Superior temporal gyrus (tissue), 1 donor: ENCODE data around the gene TEX35.

ENCODE experiments used
- DNase-seq: peaks from one replicate; pipeline ENCODE4 v3.0.0-alpha.2; 2016; ENCODE audit errors: extremely low spot score

TEX35 gene

GRCh38 chr1:178520803-178521202 lies 7.9 kb downstream of the TEX35 start:
- no peak for DNase-seq

- no peak for DNase-seq
Observed at GRCh38 chr1:178521241-178521640, 8.3 kb downstream of the TEX35 start.

GRCh38 chr1:178527117-178527516 lies 14.2 kb downstream of the TEX35 start:
- no peak for DNase-seq

GRCh38 chr1:178528228-178528952 lies 15.5 kb downstream of the TEX35 start:
- DNase-seq = peak; percentile 19

- no peak for DNase-seq
Observed at GRCh38 chr1:178528953-178529335, 16.0 kb downstream of the TEX35 start.

- DNase-seq = no peak
Observed at GRCh38 chr1:178529364-178530036, 16.6 kb downstream of the TEX35 start.

- DNase-seq = no peak
Observed at GRCh38 chr1:178530037-178530402, 17.1 kb downstream of the TEX35 start.

GRCh38 chr1:178530502-178530901 lies 17.6 kb downstream of the TEX35 start:
- no peak for DNase-seq

- no peak for DNase-seq
Observed at GRCh38 chr1:178531887-178532286, 19.0 kb downstream of the TEX35 start.

GRCh38 chr1:178532392-178532791 lies 19.5 kb downstream of the TEX35 start:
- peak; percentile 91 for DNase-seq

- no peak for DNase-seq
Observed at GRCh38 chr1:178533121-178533946, 20.4 kb downstream of the TEX35 start.

- DNase-seq = no peak
Observed at GRCh38 chr1:178534137-178534868, 21.4 kb downstream of the TEX35 start.

GRCh38 chr1:178536329-178536728 lies 23.4 kb downstream of the TEX35 start:
- no peak for DNase-seq

GRCh38 chr1:178536844-178537371 lies 24.0 kb downstream of the TEX35 start:
- peak; percentile 68 for DNase-seq

- no peak for DNase-seq
Observed at GRCh38 chr1:178537382-178538090, 24.6 kb downstream of the TEX35 start.

GRCh38 chr1:178538192-178538916 lies 25.4 kb downstream of the TEX35 start:
- no peak for DNase-seq

- no peak for DNase-seq
Observed at GRCh38 chr1:178539291-178539690, 26.4 kb downstream of the TEX35 start.

GRCh38 chr1:178540204-178540603 lies 27.3 kb downstream of the TEX35 start:
- no peak for DNase-seq

- peak; percentile 66 for DNase-seq
Observed at GRCh38 chr1:178540646-178541045, 27.7 kb downstream of the TEX35 start.

GRCh38 chr1:178541379-178541778 lies 28.5 kb downstream of the TEX35 start:
- DNase-seq = no peak
